ENCODE results near the gene SH3RF1. TPM values are rescaled to one million over a fixed set of nuclear protein-coding genes. Genes with fewer than 3 reads are reported as not detected.

The SH3RF1 gene
- total RNA-seq, 1 donor from 2014 or later: 17.1 TPM

DNA sequence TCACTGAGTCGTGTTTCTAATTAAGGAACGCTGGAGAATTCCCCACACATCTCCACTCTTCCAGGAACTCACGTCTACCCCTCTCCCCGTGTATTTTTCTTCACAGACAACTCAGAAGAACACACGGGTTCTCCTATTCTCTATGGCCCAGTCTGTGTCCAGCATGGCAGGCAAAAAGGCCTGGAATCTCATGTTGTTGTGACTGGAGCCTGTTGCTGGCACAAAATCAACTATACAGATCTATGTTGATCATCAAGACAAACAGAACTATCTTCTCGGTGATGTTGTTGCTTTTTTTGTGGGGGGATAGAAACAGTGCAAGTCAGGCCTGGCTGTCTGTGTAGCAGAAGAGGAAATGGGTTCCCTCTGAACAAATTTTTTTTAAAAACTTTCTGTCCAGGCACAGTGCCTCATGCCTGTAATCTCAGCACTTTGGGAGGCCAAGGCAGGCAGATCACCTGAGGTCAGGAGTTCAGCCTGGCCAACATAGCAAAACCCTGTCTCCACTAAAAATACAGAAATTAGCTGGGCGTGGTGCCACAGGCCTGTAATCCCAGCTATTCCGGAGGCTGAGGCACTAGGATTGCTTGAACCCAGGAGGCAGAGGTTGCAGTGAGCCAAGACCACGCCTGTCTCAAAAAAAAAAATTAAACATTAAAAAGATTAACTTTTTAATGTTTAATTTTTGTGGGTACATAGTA, 210.2 kb downstream of the SH3RF1 start:
- Histone ChIP-seq H3K4me1 (no peaks in the 10 kb centered on the region), H2AFZ (replicated peaks) (peak overlapping the region; percentile 77), H3K4me2 (no peak overlapping the region), H4K20me1 (ENCODE audit: low read depth) (no peaks in the 10 kb centered on the region), H3F3A (ENCODE audit: low read depth) (no peaks in the 10 kb centered on the region), H3K79me2 (ENCODE audit: low read depth) (no peaks in the 10 kb centered on the region), H3K9me3 (ENCODE audit: low read depth) (no peaks in the 10 kb centered on the region), H3K27ac (peak overlapping the region; percentile 18), H3K4me3 (no peak overlapping the region), H3K36me3 (no peaks in the 10 kb centered on the region), H3K9ac (no peak overlapping the region), H3K27me3 (no peaks in the 10 kb centered on the region)
- no peak overlapping the region for H3K27ac Mint-ChIP-seq
- peaks cover 2% of the 10 kb centered on the region for H3K9me3 Mint-ChIP-seq
- H3K4me1 Mint-ChIP-seq: peaks cover 12% of the 10 kb centered on the region
- TF ChIP-seq, protein P1, sequence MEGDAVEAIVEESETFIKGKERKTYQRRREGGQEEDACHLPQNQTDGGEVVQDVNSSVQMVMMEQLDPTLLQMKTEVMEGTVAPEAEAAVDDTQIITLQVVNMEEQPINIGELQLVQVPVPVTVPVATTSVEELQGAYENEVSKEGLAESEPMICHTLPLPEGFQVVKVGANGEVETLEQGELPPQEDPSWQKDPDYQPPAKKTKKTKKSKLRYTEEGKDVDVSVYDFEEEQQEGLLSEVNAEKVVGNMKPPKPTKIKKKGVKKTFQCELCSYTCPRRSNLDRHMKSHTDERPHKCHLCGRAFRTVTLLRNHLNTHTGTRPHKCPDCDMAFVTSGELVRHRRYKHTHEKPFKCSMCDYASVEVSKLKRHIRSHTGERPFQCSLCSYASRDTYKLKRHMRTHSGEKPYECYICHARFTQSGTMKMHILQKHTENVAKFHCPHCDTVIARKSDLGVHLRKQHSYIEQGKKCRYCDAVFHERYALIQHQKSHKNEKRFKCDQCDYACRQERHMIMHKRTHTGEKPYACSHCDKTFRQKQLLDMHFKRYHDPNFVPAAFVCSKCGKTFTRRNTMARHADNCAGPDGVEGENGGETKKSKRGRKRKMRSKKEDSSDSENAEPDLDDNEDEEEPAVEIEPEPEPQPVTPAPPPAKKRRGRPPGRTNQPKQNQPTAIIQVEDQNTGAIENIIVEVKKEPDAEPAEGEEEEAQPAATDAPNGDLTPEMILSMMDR (IDR thresholded peaks at IDR 0.05): no peak
- TF ChIP-seq EZH2 (IDR thresholded peaks at IDR 0.05): no peak
- no peak for TF ChIP-seq EZH2phosphoT487 (IDR thresholded peaks at IDR 0.05)
- no peaks in the 10 kb centered on the region for H3K36me3 Mint-ChIP-seq
- peaks cover 6% of the 10 kb centered on the region for H3K27me3 Mint-ChIP-seq (ENCODE audit: insufficient read depth, low read depth)
- no peak for DNase-seq (ENCODE audit: low spot score)
- H3K4me3 Mint-ChIP-seq: no peak overlapping the region

- H3K27me3 ChIP-seq: no peaks in the 10 kb centered on the region
- no peaks in the 10 kb centered on the region for H3K9me3 ChIP-seq (ENCODE audit: low read depth)
- no peak overlapping the region for H3K4me2 ChIP-seq
- no peak overlapping the region for H3K27ac ChIP-seq
- H3K4me1 ChIP-seq: no peaks in the 10 kb centered on the region
- H3K79me2 ChIP-seq (ENCODE audit: low read depth): no peaks in the 10 kb centered on the region
- H3K36me3 Mint-ChIP-seq: no peaks in the 10 kb centered on the region
- no peak overlapping the region for H3K4me3 Mint-ChIP-seq
- peaks cover 8% of the 10 kb centered on the region for H3K27me3 Mint-ChIP-seq (ENCODE audit: insufficient read depth, low read depth)
- no peak for TF ChIP-seq EZH2phosphoT487 (IDR thresholded peaks at IDR 0.05)
- no peak for TF ChIP-seq EZH2 (IDR thresholded peaks at IDR 0.05)
- TF ChIP-seq, protein P1 (IDR thresholded peaks at IDR 0.05): no peak
- no peak overlapping the region for H3K9ac ChIP-seq
- H3K4me3 ChIP-seq: no peak overlapping the region
- no peak for DNase-seq (ENCODE audit: low spot score)
- H3F3A ChIP-seq (ENCODE audit: low read depth): no peaks in the 10 kb centered on the region
- peak overlapping the region; percentile 77 for H2AFZ ChIP-seq (replicated peaks)
- H4K20me1 ChIP-seq (ENCODE audit: low read depth): no peaks in the 10 kb centered on the region
- H3K9me3 Mint-ChIP-seq: peaks cover 2% of the 10 kb centered on the region
- peaks cover 12% of the 10 kb centered on the region for H3K4me1 Mint-ChIP-seq
- H3K27ac Mint-ChIP-seq: peak overlapping the region; percentile 58
- no peaks in the 10 kb centered on the region for H3K36me3 ChIP-seq
Observed at GRCh38 chr4:169059306-169060211, 211.2 kb downstream of the SH3RF1 start.

DNA sequence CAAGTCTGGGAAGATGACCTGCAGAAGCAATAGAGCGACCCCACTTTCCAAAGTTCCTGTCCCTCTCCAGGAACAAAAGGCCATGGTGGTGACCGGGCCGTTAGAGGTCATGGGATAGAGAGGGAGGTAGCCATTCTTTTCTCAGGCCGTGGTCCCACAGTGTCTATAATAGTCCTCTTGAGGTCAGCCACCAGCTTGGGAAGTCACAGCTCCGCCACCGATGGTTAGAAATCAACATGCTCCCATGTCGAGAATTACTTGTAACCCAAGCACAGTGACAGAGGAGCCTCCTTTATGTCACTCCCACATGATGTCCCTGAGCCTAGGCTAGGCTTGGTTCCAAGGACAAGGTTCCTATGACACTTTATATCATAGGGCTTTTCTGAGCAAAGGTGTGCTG, 212.4 kb downstream of the SH3RF1 start:
- Mint-ChIP-seq H3K4me3 (no peak overlapping the region), H3K9me3 (peaks cover 2% of the 10 kb centered on the region), H3K4me1 (peaks cover 12% of the 10 kb centered on the region), H3K27me3 (ENCODE audit: insufficient read depth, low read depth) (peaks cover 10% of the 10 kb centered on the region), H3K27ac (no peak overlapping the region), H3K36me3 (no peaks in the 10 kb centered on the region)
- H3K4me3 ChIP-seq: no peak overlapping the region
- H3K27me3 ChIP-seq: no peaks in the 10 kb centered on the region
- no peak for TF ChIP-seq EZH2phosphoT487 (IDR thresholded peaks at IDR 0.05)
- no peak for TF ChIP-seq EZH2 (IDR thresholded peaks at IDR 0.05)
- TF ChIP-seq, protein P1 (IDR thresholded peaks at IDR 0.05): no peak
- H4K20me1 ChIP-seq (ENCODE audit: low read depth): no peaks in the 10 kb centered on the region
- H3K27ac ChIP-seq: no peak overlapping the region
- no peak overlapping the region for H3K9ac ChIP-seq
- no peak for DNase-seq (ENCODE audit: low spot score)
- no peaks in the 10 kb centered on the region for H3K9me3 ChIP-seq (ENCODE audit: low read depth)
- H3K4me2 ChIP-seq: no peak overlapping the region
- H3K79me2 ChIP-seq (ENCODE audit: low read depth): no peaks in the 10 kb centered on the region
- H2AFZ ChIP-seq (replicated peaks): no peak overlapping the region
- no peaks in the 10 kb centered on the region for H3K36me3 ChIP-seq
- no peaks in the 10 kb centered on the region for H3F3A ChIP-seq (ENCODE audit: low read depth)
- no peaks in the 10 kb centered on the region for H3K4me1 ChIP-seq

Data from neural progenitor cell (in vitro differentiated cells).